Stimulated activated CD8-positive, alpha-beta memory T cell treated with anti-CD3 and anti-CD28 coated beads, Interleukin-15, amount 100 ng/mL, for 4 hours (primary cell): ENCODE results near the gene IVNS1ABP.

Experiments used
- DNase-seq, 2 donors: peaks; one replicate each; pipeline ENCODE4 v3.0.0-alpha.2; 2020; ENCODE audit warnings: low read depth in 2 of 2

The IVNS1ABP gene

GRCh38 chr1:185293967-185294542 lies 23.0 kb downstream of the IVNS1ABP start:
- DNase-seq, result no peak

GRCh38 chr1:185292237-185292636 lies 24.8 kb downstream of the IVNS1ABP start:
- DNase-seq, result no peak

- DNase-seq, result no peak
Measured at GRCh38 chr1:185291652-185292051, 25.4 kb downstream of the IVNS1ABP start.

- DNase-seq, result no peak
Measured at GRCh38 chr1:185291159-185291558, 25.9 kb downstream of the IVNS1ABP start.

GRCh38 chr1:185289880-185290279 lies 27.2 kb downstream of the IVNS1ABP start:
- no peak for DNase-seq

- DNase-seq, result no peak
Measured at GRCh38 chr1:185288435-185288834, 28.6 kb downstream of the IVNS1ABP start.

GRCh38 chr1:185287451-185287850 lies 29.6 kb downstream of the IVNS1ABP start:
- DNase-seq, result no peak

- no peak for DNase-seq
Measured at GRCh38 chr1:185284533-185285276, 32.3 kb downstream of the IVNS1ABP start.

GRCh38 chr1:185284116-185284515 lies 32.9 kb downstream of the IVNS1ABP start:
- DNase-seq, result no peak

- no peak for DNase-seq
Measured at GRCh38 chr1:185281245-185281644, 35.8 kb downstream of the IVNS1ABP start.

- no peak for DNase-seq
Measured at GRCh38 chr1:185280589-185280988, 36.5 kb downstream of the IVNS1ABP start.

- no peak for DNase-seq
Measured at GRCh38 chr1:185279571-185279970, 37.5 kb downstream of the IVNS1ABP start.

GRCh38 chr1:185271921-185272320 lies 45.1 kb downstream of the IVNS1ABP start:
- DNase-seq, result no peak

GRCh38 chr1:185268352-185268751 lies 48.7 kb downstream of the IVNS1ABP start:
- no peak for DNase-seq

- DNase-seq, result no peak
Measured at GRCh38 chr1:185267701-185268100, 49.3 kb downstream of the IVNS1ABP start.

GRCh38 chr1:185267301-185267700 lies 49.7 kb downstream of the IVNS1ABP start:
- no peak for DNase-seq

GRCh38 chr1:185265314-185265713 lies 51.7 kb downstream of the IVNS1ABP start:
- DNase-seq, result no peak

GRCh38 chr1:185263780-185264179 lies 53.3 kb downstream of the IVNS1ABP start:
- DNase-seq, result no peak

- no peak for DNase-seq
Measured at GRCh38 chr1:185263292-185263691, 53.8 kb downstream of the IVNS1ABP start.

- no peak for DNase-seq
Measured at GRCh38 chr1:185262151-185262550, 54.9 kb downstream of the IVNS1ABP start.

GRCh38 chr1:185260611-185261010 lies 56.4 kb downstream of the IVNS1ABP start:
- DNase-seq, result no peak

GRCh38 chr1:185258676-185259075 lies 58.4 kb downstream of the IVNS1ABP start:
- no peak for DNase-seq

- DNase-seq, result no peak
Measured at GRCh38 chr1:185257950-185258208, 59.2 kb downstream of the IVNS1ABP start.
